ENCODE data around the gene TMEM25. TPM values are rescaled to one million over a fixed set of nuclear protein-coding genes. Genes with fewer than 3 reads are reported as not detected.

Gene TMEM25
- total RNA-seq, 1 donor from 2014 or later: 18.3 TPM

- ATAC-seq: no peak
- H3K36me3 ChIP-seq: peaks cover 96% of the 10 kb centered on the region
- no peak for TF ChIP-seq CTCF (IDR thresholded peaks at IDR 0.05)
- H3K27me3 ChIP-seq (ENCODE audit: low read depth): no peaks in the 10 kb centered on the region
- no peak overlapping the region for H3K27ac ChIP-seq
- intact Hi-C loops (cut with DNase I): loop anchor here (10.0 kb wide), 1 partner anchor 106 kb away; no protein-coding TSS in a partner anchor
- H3K4me1 ChIP-seq: no peaks in the 10 kb centered on the region
- H3K4me3 ChIP-seq: no peak overlapping the region
- no peaks in the 10 kb centered on the region for H3K9me3 ChIP-seq
- no peak for DNase-seq
Measured at GRCh38 chr11:118491041-118491440, 40.0 kb upstream of the TMEM25 start.

GRCh38 chr11:118497831-118498230 is 33.2 kb upstream of the TMEM25 start:
- Histone ChIP-seq H3K4me1 (no peaks in the 10 kb centered on the region), H3K36me3 (peaks cover 100% of the 10 kb centered on the region), H3K27me3 (ENCODE audit: low read depth) (no peaks in the 10 kb centered on the region), H3K4me3 (no peak overlapping the region), H3K27ac (no peak overlapping the region), H3K9me3 (no peaks in the 10 kb centered on the region)
- ATAC-seq (no peak), DNase-seq (no peak)
- intact Hi-C loops (cut with DNase I): loop anchor here (10.0 kb wide), 1 partner anchor 113 kb away; no protein-coding TSS in a partner anchor
- TF ChIP-seq CTCF (IDR thresholded peaks at IDR 0.05): no peak

GRCh38 chr11:118503216-118503615 is 27.8 kb upstream of the TMEM25 start:
- H3K36me3 ChIP-seq: peaks cover 100% of the 10 kb centered on the region
- no peak for ATAC-seq

GRCh38 chr11:118511601-118512000 is 19.4 kb upstream of the TMEM25 start:
- ATAC-seq: no peak
- intact Hi-C loops (cut with DNase I): no loop called here
- no peaks in the 10 kb centered on the region for H3K27me3 ChIP-seq (ENCODE audit: low read depth)
- no peak for DNase-seq
- no peak overlapping the region for H3K4me3 ChIP-seq
- H3K9me3 ChIP-seq: no peaks in the 10 kb centered on the region
- TF ChIP-seq CTCF (IDR thresholded peaks at IDR 0.05): no peak
- no peaks in the 10 kb centered on the region for H3K4me1 ChIP-seq
- H3K36me3 ChIP-seq: peaks cover 100% of the 10 kb centered on the region
- no peak overlapping the region for H3K27ac ChIP-seq

More at GRCh38 chr11:118503216-118503615, 27.8 kb upstream of the TMEM25 start:
- no peaks in the 10 kb centered on the region for H3K9me3 ChIP-seq
- H3K27me3 ChIP-seq (ENCODE audit: low read depth): no peaks in the 10 kb centered on the region
- no peak for TF ChIP-seq CTCF (IDR thresholded peaks at IDR 0.05)
- DNase-seq: no peak
- no peak overlapping the region for H3K27ac ChIP-seq
- intact Hi-C loops (cut with DNase I): no loop called here
- no peaks in the 10 kb centered on the region for H3K4me1 ChIP-seq
- H3K4me3 ChIP-seq: no peak overlapping the region

- no peak overlapping the region for H3K4me3 ChIP-seq
- peaks cover 96% of the 10 kb centered on the region for H3K36me3 ChIP-seq
- H3K27me3 ChIP-seq (ENCODE audit: low read depth): no peaks in the 10 kb centered on the region
- H3K27ac ChIP-seq: no peak overlapping the region
- no peak for DNase-seq
- H3K4me1 ChIP-seq: no peaks in the 10 kb centered on the region
- intact Hi-C loops (cut with DNase I): no loop called here
- ATAC-seq: peak in 1 of 2 donors; percentile 61
- no peak for TF ChIP-seq CTCF (IDR thresholded peaks at IDR 0.05)
- H3K9me3 ChIP-seq: no peaks in the 10 kb centered on the region
Measured at GRCh38 chr11:118514103-118514502, 16.9 kb upstream of the TMEM25 start.

GRCh38 chr11:118519549-118519948 is 11.4 kb upstream of the TMEM25 start:
- peaks cover 96% of the 10 kb centered on the region for H3K36me3 ChIP-seq
- no peaks in the 10 kb centered on the region for H3K9me3 ChIP-seq
- no peak overlapping the region for H3K27ac ChIP-seq
- no peak overlapping the region for H3K4me3 ChIP-seq
- no peaks in the 10 kb centered on the region for H3K27me3 ChIP-seq (ENCODE audit: low read depth)
- no peak for DNase-seq
- intact Hi-C loops (cut with DNase I): no loop called here
- H3K4me1 ChIP-seq: no peaks in the 10 kb centered on the region
- no peak for TF ChIP-seq CTCF (IDR thresholded peaks at IDR 0.05)
- no peak for ATAC-seq

Measured in lower lobe of right lung (tissue), 2 donors.